Right atrium auricular region (tissue), 2 donors: ENCODE results near the gene NPTX1. TPM values are rescaled to one million over a fixed set of nuclear protein-coding genes. Genes with fewer than 3 reads are reported as not detected.
A peak's percentile ranks its signal among the peaks of the same experiment; 100 is the strongest.

ENCODE experiments used
- DNase-seq: peaks from one replicate; pipeline ENCODE4 v3.0.0-alpha.2; 2019; ENCODE audit warnings: low spot score
- H3K27ac ChIP-seq, 2 donors: fragments of 200-600 bp; sonication (generic); 1 replicate in 1 of 2; 2 replicates in 1 of 2; pipeline ENCODE4 v1.5.1; 2016 to 2019
- H3K27me3 ChIP-seq, 2 donors: fragments of 200-600 bp; sonication (generic); one replicate each; pipeline versions ENCODE4 v1.5.1 to v1.6.0; 2017 to 2019
- H3K36me3 ChIP-seq: fragments of 200-600 bp; sonication (generic); one replicate; pipeline ENCODE4 v1.5.1; 2016
- H3K4me1 ChIP-seq, 2 donors: fragments of 200-600 bp; sonication (generic); one replicate each; pipeline versions ENCODE4 v1.5.1 to v1.6.0; 2017 to 2019
- H3K4me3 ChIP-seq, 2 donors: fragments of 200-600 bp; sonication (generic); 1 replicate in 1 of 2; 2 replicates in 1 of 2; pipeline ENCODE4 v1.5.1; 2017 to 2019; ENCODE audit warnings: mild to moderate bottlenecking in 1 of 2, moderate library complexity in 1 of 2
- H3K9me3 ChIP-seq, 2 donors: fragments of 200-600 bp; sonication (generic); one replicate each; pipeline ENCODE4 v1.5.1; 2019
- total RNA-seq, 2 donors: library from RNA; depleted of rRNA; stranded (reverse); fragments of >200 nt; gene quantifications; one replicate each; pipeline ENCODE4 v1.1.0, GENCODE V29; 2016
- TF ChIP-seq, protein P1 (sequence below), 2 donors: fragments of 200-600 bp; sonication (generic); IDR thresholded peaks; one replicate each; pipeline ENCODE4 v1.5.1; 2019; ENCODE audit warnings: antibody characterized with exemption in 2 of 2

Gene NPTX1
- total RNA-seq, 2 donors from 2014 or later, result not detected

DNA sequence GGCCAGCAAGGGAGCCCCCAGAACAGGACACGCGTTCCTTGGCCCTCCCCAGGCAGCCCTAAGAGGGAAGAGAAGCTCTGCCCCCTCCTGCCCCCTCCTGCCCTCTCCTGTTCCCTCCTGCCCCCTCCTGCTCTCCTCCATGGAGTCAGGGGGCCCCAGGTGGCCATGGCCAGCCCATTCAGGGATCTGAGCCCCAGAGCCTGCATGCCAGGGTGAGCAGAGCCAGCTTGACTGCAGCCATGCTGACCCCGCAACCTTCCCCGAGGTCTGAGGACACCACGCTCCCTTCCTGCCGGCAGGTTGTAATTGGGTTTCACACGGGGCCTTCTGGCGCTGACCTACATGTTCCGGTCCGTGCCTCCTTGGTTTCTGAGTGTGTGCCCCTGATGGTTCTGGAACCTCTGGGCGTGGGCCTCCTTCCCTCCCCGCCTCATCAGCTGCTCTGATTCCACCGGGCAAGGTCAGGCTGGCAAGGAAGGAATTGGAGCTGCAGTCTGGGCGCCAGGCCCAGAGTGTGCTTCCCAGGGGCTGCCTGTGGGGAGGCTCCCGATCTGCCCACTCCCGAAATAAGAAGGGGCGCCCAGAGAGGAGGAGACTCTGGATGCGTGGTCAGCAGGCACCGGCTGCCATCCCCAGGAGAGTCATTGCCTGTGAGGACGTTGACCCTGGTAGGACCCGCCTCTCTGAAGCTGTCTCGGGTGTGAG, 23.7 kb upstream of the NPTX1 start:
- Histone ChIP-seq H3K27ac (no peak overlapping the region), H3K36me3 (no peaks in the 10 kb centered on the region), H3K9me3 (no peaks in the 10 kb centered on the region), H3K4me1 (no peaks in the 10 kb centered on the region), H3K27me3 (no peaks in the 10 kb centered on the region), H3K4me3 (no peak overlapping the region)
- DNase-seq, result no peak
- TF ChIP-seq, protein P1, sequence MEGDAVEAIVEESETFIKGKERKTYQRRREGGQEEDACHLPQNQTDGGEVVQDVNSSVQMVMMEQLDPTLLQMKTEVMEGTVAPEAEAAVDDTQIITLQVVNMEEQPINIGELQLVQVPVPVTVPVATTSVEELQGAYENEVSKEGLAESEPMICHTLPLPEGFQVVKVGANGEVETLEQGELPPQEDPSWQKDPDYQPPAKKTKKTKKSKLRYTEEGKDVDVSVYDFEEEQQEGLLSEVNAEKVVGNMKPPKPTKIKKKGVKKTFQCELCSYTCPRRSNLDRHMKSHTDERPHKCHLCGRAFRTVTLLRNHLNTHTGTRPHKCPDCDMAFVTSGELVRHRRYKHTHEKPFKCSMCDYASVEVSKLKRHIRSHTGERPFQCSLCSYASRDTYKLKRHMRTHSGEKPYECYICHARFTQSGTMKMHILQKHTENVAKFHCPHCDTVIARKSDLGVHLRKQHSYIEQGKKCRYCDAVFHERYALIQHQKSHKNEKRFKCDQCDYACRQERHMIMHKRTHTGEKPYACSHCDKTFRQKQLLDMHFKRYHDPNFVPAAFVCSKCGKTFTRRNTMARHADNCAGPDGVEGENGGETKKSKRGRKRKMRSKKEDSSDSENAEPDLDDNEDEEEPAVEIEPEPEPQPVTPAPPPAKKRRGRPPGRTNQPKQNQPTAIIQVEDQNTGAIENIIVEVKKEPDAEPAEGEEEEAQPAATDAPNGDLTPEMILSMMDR (IDR thresholded peaks at IDR 0.05), result no peak

DNA sequence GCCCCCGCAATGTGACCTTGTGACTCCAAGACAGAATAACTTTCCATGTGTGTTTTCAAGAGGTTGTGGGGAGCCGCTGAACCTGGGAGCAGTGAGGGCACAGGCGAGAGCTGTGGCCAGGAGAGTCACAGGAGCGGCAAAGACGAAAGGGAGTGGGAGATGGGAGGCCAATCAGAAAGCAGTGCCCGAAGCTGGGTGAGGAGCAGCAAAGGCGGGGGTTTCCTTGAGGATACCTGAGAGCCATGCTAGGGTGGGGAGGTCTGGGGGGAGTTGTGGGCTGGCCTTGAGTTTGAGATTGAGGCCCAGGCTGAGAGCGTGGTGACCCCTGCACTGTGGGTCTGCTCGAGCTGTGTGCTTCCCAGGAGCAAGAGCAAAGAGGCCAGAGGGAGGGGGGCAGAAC, 23.2 kb upstream of the NPTX1 start:
- Histone ChIP-seq H3K36me3 (no peaks in the 10 kb centered on the region), H3K27ac (no peak overlapping the region), H3K4me1 (no peaks in the 10 kb centered on the region), H3K27me3 (no peaks in the 10 kb centered on the region), H3K9me3 (no peaks in the 10 kb centered on the region), H3K4me3 (no peak overlapping the region)
- TF ChIP-seq, protein P1 (IDR thresholded peaks at IDR 0.05), result no peak
- no peak for DNase-seq

DNA sequence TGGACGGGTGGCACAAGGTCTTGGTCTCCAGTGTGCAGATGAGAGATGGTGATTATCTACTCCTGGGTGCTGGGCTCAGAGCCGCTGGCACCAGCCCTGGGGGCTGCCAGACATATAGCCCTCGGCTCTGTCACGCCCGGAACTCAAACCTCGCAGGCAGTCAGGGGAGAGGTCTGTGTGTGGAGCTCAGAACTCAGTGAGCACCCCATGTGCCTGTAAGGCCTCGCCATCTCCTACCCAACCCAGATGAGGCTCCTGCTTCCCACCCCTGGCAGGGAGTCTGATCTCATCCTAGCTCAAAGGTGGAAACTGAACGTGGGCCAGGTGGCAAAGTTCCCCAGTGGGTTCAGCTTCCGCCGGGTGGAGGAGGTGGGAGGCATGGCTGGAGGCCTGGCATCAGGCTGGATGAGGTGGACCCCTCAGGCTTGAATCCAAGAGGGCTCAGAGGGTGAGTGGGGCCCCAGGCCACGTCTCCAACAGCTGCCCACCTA, 22.6 kb upstream of the NPTX1 start:
- Histone ChIP-seq H3K4me1 (no peaks in the 10 kb centered on the region), H3K4me3 (no peak overlapping the region), H3K27ac (no peak overlapping the region), H3K9me3 (no peaks in the 10 kb centered on the region), H3K36me3 (no peaks in the 10 kb centered on the region), H3K27me3 (no peaks in the 10 kb centered on the region)
- no peak for DNase-seq
- TF ChIP-seq, protein P1 (IDR thresholded peaks at IDR 0.05), result no peak

DNA sequence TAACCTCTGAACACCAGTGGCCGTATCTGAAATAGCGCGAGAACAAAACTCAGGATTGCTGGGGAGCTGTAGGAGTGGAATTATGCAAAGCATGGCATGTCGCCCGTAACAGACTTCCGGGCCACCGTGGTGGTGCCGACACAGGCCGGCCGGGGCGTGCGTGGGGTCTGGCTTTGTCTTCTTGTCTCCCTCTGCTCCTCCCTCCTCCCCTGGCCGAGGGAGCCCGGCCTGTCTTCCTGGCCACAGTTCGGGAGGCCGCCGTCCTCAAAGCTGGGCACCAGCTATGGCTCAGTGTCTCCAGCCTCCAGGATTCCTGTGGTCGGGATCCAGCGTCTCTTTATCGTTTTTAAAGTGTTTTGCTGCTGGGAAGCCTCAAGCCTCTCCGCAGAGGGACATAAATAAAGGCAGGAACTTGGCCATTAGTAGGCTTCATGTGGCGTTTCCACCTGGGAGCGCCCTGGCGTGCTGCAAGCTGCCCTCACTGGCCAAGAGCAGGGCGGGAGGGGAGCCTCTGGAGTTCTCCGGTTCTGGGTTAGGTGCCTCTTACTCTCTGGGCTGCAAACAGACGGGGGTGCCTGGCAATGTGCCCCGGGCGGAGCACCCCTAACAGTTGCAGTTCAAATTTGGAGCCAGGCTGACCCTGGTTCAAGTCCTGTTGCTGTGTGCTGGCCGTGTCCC, 22.0 kb upstream of the NPTX1 start:
- no peak overlapping the region for H3K27ac ChIP-seq
- H3K27me3 ChIP-seq, result no peaks in the 10 kb centered on the region
- DNase-seq, result peak; percentile 59
- H3K9me3 ChIP-seq, result no peaks in the 10 kb centered on the region
- TF ChIP-seq, protein P1 (IDR thresholded peaks at IDR 0.05), result no peak
- H3K4me3 ChIP-seq, result peak overlapping the region in 1 of 2 donors; percentile 14
- H3K36me3 ChIP-seq, result no peaks in the 10 kb centered on the region
- H3K4me1 ChIP-seq, result no peaks in the 10 kb centered on the region

DNA sequence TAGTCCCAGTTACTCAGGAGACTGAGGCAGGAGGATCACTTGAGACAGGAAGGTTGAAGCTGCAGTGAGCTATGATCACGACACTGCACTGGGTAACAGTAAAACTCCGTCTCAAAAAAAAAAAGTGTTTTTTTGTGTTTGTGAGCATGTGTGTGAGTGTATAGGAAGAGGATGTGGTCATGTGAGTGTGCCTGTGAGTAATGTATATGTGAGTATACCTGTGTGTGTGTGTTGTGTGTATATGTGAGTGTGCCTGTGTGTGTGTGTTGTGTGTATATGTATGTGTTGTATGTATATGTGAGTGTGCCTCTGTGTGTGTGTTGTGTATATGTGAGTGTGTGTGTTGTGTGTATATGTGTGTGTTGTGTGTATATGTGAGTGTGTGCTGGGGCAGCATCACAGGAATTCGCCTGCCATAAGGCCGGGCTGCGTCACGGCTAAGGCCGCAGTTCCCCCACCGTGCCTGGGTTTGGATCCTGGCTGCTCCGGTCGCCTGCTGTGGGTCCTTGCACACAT, 21.4 kb upstream of the NPTX1 start:
- TF ChIP-seq, protein P1 (IDR thresholded peaks at IDR 0.05), result no peak
- Histone ChIP-seq H3K27me3 (no peaks in the 10 kb centered on the region), H3K4me3 (no peak overlapping the region), H3K9me3 (no peaks in the 10 kb centered on the region), H3K36me3 (no peaks in the 10 kb centered on the region), H3K27ac (no peak overlapping the region), H3K4me1 (no peaks in the 10 kb centered on the region)
- DNase-seq, result no peak
